Naive B cell (primary cell): Measurements from ENCODE around the gene NUDC. TPM values are rescaled to one million over a fixed set of nuclear protein-coding genes. Genes with fewer than 3 reads are reported as not detected.
"Not testable (repeated sequence)": the region's sequence is repeated elsewhere in the genome, so short reads cannot be mapped to it uniquely, and the experiment has no call there.

Source experiments
- ATAC-seq, 2 donors: fragments of 150-1000 bp; cut with Tn5 transposase; 2 replicates each; pipeline ENCODE4 v1.10.0; 2021; ENCODE audit warnings: low read depth in 2 of 2, mild to moderate bottlenecking in 2 of 2, moderate library complexity in 2 of 2
- DNase-seq: peaks from one replicate; pipeline ENCODE4 v3.0.0; 2022
- H3K27ac Mint-ChIP-seq, 6 donors: one replicate each; pipeline ENCODE4 v1.8.0; 2020 to 2022; ENCODE audit warnings: mild to moderate bottlenecking in 6 of 6, mixed read lengths in 6 of 6, moderate library complexity in 5 of 6, inconsistent platforms in 2 of 6
- H3K27me3 Mint-ChIP-seq, 3 donors: one replicate each; pipeline ENCODE4 v1.8.0; 2021 to 2022; ENCODE audit warnings: mixed read lengths in 3 of 3, mild to moderate bottlenecking in 1 of 3
- H3K36me3 Mint-ChIP-seq, 2 donors: one replicate each; pipeline ENCODE4 v1.8.0; 2020 to 2022; ENCODE audit warnings: mixed read lengths in 2 of 2, inconsistent platforms in 1 of 2, mild to moderate bottlenecking in 1 of 2
- H3K4me1 Mint-ChIP-seq, 3 donors: one replicate each; pipeline ENCODE4 v1.8.0; 2020 to 2022; ENCODE audit warnings: mixed read lengths in 3 of 3, inconsistent platforms in 1 of 3, mild to moderate bottlenecking in 1 of 3, moderate library complexity in 1 of 3
- H3K4me3 Mint-ChIP-seq, 8 donors: one replicate each; pipeline ENCODE4 v1.8.0; 2020 to 2022; ENCODE audit warnings: mild to moderate bottlenecking in 8 of 8, mixed read lengths in 8 of 8, moderate library complexity in 8 of 8, inconsistent platforms in 2 of 8
- H3K9me3 Mint-ChIP-seq, 7 donors: one replicate each; pipeline ENCODE4 v1.8.0; 2020 to 2022; ENCODE audit warnings: mixed read lengths in 7 of 7, mild to moderate bottlenecking in 5 of 7, inconsistent platforms in 2 of 7, moderate library complexity in 1 of 7
- polyA plus RNA-seq, 6 donors: library from polyadenylated mRNA; unstranded; fragments of 300-500 nt; fragmentation: Illumina TruSeq; gene quantifications; one replicate each; pipeline ENCODE4 v1.2.3, GENCODE V29; 2021; ENCODE audit warnings: low read depth in 6 of 6

NUDC gene
- polyA plus RNA-seq, 6 donors from 2014 or later: 73.5 to 110 (median 86.7) TPM

DNA sequence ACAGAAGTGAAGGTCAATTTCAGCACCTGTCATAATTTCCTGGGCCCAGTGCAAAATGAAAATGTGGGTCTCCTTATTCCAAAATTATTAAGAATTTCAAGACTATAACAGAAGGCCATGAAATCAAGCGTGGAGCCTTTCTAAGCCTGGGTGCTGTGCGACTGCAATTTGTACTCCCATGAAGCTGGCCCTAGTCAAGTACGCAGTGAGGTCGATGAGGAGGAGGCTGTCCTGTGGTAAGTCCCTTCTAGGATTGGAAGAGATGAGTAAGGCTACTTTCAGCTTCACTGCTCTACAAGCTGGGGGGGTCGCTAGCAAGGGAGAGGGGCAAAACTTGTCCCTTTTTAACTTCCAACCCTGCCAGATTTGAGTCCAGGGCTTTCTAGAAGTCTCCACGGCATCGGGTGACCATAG is 410 bp upstream of the NUDC start:
- DNase-seq: no peak
- peak overlapping the region; percentile 90 to 99 (median 98) for H3K27ac Mint-ChIP-seq
- no peaks in the 10 kb centered on the region for H3K36me3 Mint-ChIP-seq
- peak; percentile 46 to 47 for ATAC-seq
- peak overlapping the region; percentile 82 to 99 (median 96) for H3K4me3 Mint-ChIP-seq
- peaks cover 25 to 38% (median 25%) of the 10 kb centered on the region in 3 donors for H3K4me1 Mint-ChIP-seq
- H3K9me3 Mint-ChIP-seq: no peaks in the 10 kb centered on the region
- H3K27me3 Mint-ChIP-seq: no peaks in the 10 kb centered on the region

GRCh38 chr1:26922431-26922729 is 837 bp downstream of the NUDC start:
- Mint-ChIP-seq H3K4me3 (peak overlapping the region; percentile 82 to 99 (median 96)), H3K4me1 (peaks cover 30 to 41% (median 31%) of the 10 kb centered on the region in 3 donors), H3K27ac (peak overlapping the region in 5 of 6 donors; percentile 68 to 99 (median 85)), H3K27me3 (no peaks in the 10 kb centered on the region), H3K36me3 (peaks cover 0 to 7% of the 10 kb centered on the region in 2 donors), H3K9me3 (no peaks in the 10 kb centered on the region)
- DNase-seq (no peak), ATAC-seq (no peak)

- peak overlapping the region; percentile 82 to 99 (median 96) for H3K4me3 Mint-ChIP-seq
- DNase-seq (no peak), ATAC-seq (no peak)
- no peaks in the 10 kb centered on the region for H3K9me3 Mint-ChIP-seq
- peaks cover 1 to 7% of the 10 kb centered on the region in 2 donors for H3K36me3 Mint-ChIP-seq
- peaks cover 30 to 41% (median 31%) of the 10 kb centered on the region in 3 donors for H3K4me1 Mint-ChIP-seq
- peak overlapping the region in 5 of 6 donors; percentile 68 to 91 (median 76) for H3K27ac Mint-ChIP-seq
- H3K27me3 Mint-ChIP-seq: no peaks in the 10 kb centered on the region
Measured at GRCh38 chr1:26922901-26923300, 1.4 kb downstream of the NUDC start.

DNA sequence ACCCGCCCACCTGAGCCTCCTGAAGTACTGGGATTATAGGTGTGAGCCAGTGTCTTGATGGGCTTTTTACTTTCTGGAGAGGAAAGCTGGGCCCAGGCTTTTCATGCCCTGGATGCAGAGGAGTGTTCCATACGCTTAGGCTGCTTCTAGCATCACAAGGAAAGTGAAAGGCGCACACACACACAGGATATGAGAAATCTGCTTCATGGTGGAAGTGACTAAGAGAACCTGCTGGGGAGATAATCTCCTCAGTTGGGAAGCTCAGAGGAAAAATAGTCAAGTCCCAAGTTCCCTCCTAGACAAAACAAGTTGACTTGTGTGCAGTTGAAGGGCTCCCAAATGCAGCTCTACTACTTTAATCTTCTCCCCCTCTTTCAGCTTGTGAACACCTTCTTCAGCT is 2.2 kb downstream of the NUDC start:
- H3K4me1 Mint-ChIP-seq: peaks cover 30 to 41% (median 31%) of the 10 kb centered on the region in 3 donors
- no peaks in the 10 kb centered on the region for H3K9me3 Mint-ChIP-seq
- H3K4me3 Mint-ChIP-seq: peak overlapping the region in 6 of 8 donors; percentile 33 to 98 (median 94)
- peak overlapping the region in 2 of 6 donors; percentile 68 to 90 for H3K27ac Mint-ChIP-seq
- peaks cover 7 to 9% of the 10 kb centered on the region in 2 donors for H3K36me3 Mint-ChIP-seq
- no peak for ATAC-seq
- H3K27me3 Mint-ChIP-seq: no peaks in the 10 kb centered on the region
- DNase-seq: no peak

DNA sequence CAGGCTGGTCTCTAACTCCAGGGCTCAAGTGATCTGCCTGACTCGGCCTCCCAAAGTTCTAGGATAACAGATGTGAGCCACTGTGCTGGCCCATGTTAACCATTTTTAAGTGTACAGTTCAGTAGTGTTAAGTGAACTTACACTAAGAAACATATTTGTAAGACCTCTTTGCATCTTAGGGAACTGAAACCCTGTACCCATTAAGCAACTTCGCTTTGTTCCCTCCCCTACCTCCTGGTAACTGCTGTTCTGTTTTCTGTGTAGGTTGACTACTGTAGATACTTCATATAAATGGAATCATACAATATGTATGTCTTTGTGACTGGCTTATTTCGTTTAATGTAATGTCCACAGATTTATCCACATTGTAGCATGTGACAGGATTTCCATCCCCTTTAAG is 11.0 kb downstream of the NUDC start:
- DNase-seq: peak; percentile 37
- Mint-ChIP-seq H3K36me3 (peaks cover 0 to 15% of the 10 kb centered on the region in 2 donors), H3K27ac (peak overlapping the region in 5 of 6 donors; percentile 13 to 90 (median 54)), H3K27me3 (no peaks in the 10 kb centered on the region), H3K4me1 (peaks cover 10 to 19% (median 10%) of the 10 kb centered on the region in 3 donors), H3K9me3 (no peaks in the 10 kb centered on the region), H3K4me3 (peak overlapping the region in 4 of 8 donors; percentile 46 to 82 (median 66))
- peak; percentile 99 to 100 for ATAC-seq

GRCh38 chr1:26936823-26937222 is 15.3 kb downstream of the NUDC start:
- no peaks in the 10 kb centered on the region for H3K9me3 Mint-ChIP-seq
- no peak for DNase-seq
- no peaks in the 10 kb centered on the region for H3K27me3 Mint-ChIP-seq
- H3K4me1 Mint-ChIP-seq: peaks cover 10 to 21% (median 16%) of the 10 kb centered on the region in 3 donors
- ATAC-seq: no peak
- no peak overlapping the region for H3K27ac Mint-ChIP-seq
- no peak overlapping the region for H3K4me3 Mint-ChIP-seq
- peaks cover 0 to 4% of the 10 kb centered on the region in 2 donors for H3K36me3 Mint-ChIP-seq

DNA sequence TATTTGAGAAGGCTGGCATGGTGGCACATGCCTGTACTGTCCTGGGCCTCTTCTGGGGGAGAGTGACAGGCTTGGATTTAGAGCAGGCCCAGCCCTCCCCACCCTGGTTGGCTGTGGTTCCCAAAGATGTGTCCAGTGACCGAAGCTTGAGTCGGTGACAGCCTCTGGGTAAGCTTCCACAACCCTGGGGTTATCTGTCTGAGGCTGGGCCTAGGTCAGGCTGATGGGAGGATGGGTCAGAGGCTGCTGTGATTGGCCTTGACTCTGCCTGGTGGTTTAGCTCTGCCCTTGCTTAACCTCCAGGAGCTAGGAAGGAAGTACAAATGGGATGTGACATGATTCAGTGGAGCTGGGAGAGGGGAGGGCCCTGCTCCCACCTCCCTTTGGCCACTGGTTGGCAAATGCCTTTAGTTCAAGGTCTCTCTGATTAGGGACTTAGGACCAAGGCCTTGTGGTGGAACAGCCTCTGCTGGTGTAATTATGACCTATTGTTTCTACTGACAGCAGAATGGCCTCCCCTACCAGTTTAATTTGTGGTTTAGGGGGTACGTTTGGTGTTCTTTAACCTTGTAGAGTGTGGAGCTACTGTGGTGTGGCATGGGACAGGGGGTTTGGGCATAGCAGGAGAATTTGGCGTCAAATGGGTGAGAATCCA is 16.6 kb downstream of the NUDC start:
- H3K36me3 Mint-ChIP-seq: peaks cover 10 to 11% of the 10 kb centered on the region in 2 donors
- no peaks in the 10 kb centered on the region for H3K27me3 Mint-ChIP-seq
- H3K4me3 Mint-ChIP-seq: no peak overlapping the region
- H3K4me1 Mint-ChIP-seq: peaks cover 4 to 11% (median 9%) of the 10 kb centered on the region in 3 donors
- DNase-seq: no peak
- no peak overlapping the region for H3K27ac Mint-ChIP-seq
- ATAC-seq: no peak
- no peaks in the 10 kb centered on the region for H3K9me3 Mint-ChIP-seq

DNA sequence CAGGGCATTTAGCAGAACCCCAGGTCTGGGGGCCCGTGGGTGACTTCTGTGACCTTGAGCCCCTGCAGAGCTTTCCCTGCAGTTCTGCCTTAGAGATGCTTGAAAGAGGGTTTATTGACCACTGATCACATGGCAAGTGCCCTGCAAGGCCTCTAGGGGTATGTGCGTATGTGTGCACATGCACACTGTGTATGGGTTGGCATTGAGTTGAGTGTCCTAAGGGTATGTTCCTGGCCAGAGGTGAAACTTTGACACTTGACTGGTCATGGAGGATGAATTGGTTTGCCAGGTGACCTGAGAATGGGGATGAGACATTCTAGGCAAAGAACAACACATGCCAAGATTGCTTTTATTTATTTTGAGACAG is 17.1 kb downstream of the NUDC start:
- H3K27ac Mint-ChIP-seq: no peak overlapping the region
- H3K4me3 Mint-ChIP-seq: no peak overlapping the region
- H3K36me3 Mint-ChIP-seq: peaks cover 10 to 11% of the 10 kb centered on the region in 2 donors
- DNase-seq (no peak), ATAC-seq (no peak)
- peaks cover 4 to 9% (median 5%) of the 10 kb centered on the region in 3 donors for H3K4me1 Mint-ChIP-seq
- no peaks in the 10 kb centered on the region for H3K27me3 Mint-ChIP-seq
- no peaks in the 10 kb centered on the region for H3K9me3 Mint-ChIP-seq

- Mint-ChIP-seq H3K27me3 (no peaks in the 10 kb centered on the region), H3K9me3 (no peaks in the 10 kb centered on the region), H3K4me3 (no peak overlapping the region), H3K27ac (no peak overlapping the region), H3K4me1 (peaks cover 2 to 9% (median 4%) of the 10 kb centered on the region in 3 donors), H3K36me3 (peaks cover 6 to 25% of the 10 kb centered on the region in 2 donors)
- no peak for ATAC-seq
- no peak for DNase-seq
Measured at GRCh38 chr1:26941311-26941710, 19.8 kb downstream of the NUDC start.

- H3K4me3 Mint-ChIP-seq: no peak overlapping the region
- DNase-seq (no peak), ATAC-seq (no peak)
- H3K27me3 Mint-ChIP-seq: no peaks in the 10 kb centered on the region
- no peaks in the 10 kb centered on the region for H3K9me3 Mint-ChIP-seq
- peaks cover 6 to 25% of the 10 kb centered on the region in 2 donors for H3K36me3 Mint-ChIP-seq
- peaks cover 2 to 9% (median 4%) of the 10 kb centered on the region in 3 donors for H3K4me1 Mint-ChIP-seq
- peak overlapping the region in 2 of 6 donors; percentile 79 to 83 for H3K27ac Mint-ChIP-seq
Measured at GRCh38 chr1:26942656-26943055, 21.1 kb downstream of the NUDC start.

GRCh38 chr1:26945138-26945537 is 23.6 kb downstream of the NUDC start:
- Mint-ChIP-seq H3K36me3 (peaks cover 6 to 25% of the 10 kb centered on the region in 2 donors), H3K4me3 (no peak overlapping the region), H3K27ac (peak overlapping the region in 1 of 6 donors; percentile 41), H3K4me1 (peaks cover 0 to 7% (median 4%) of the 10 kb centered on the region in 3 donors), H3K27me3 (no peaks in the 10 kb centered on the region), H3K9me3 (no peaks in the 10 kb centered on the region)
- DNase-seq (no peak), ATAC-seq (no peak)

GRCh38 chr1:26945728-26946127 is 24.2 kb downstream of the NUDC start:
- no peak for ATAC-seq
- H3K4me3 Mint-ChIP-seq: no peak overlapping the region
- peaks cover 0 to 10% (median 4%) of the 10 kb centered on the region in 3 donors for H3K4me1 Mint-ChIP-seq
- no peak overlapping the region for H3K27ac Mint-ChIP-seq
- H3K9me3 Mint-ChIP-seq: no peaks in the 10 kb centered on the region
- no peaks in the 10 kb centered on the region for H3K27me3 Mint-ChIP-seq
- DNase-seq: no peak
- H3K36me3 Mint-ChIP-seq: peaks cover 6 to 25% of the 10 kb centered on the region in 2 donors

- no peak for ATAC-seq
- Mint-ChIP-seq H3K36me3 (peaks cover 6 to 25% of the 10 kb centered on the region in 2 donors), H3K4me1 (peaks cover 0 to 11% (median 4%) of the 10 kb centered on the region in 3 donors), H3K9me3 (no peaks in the 10 kb centered on the region), H3K27ac (peak overlapping the region in 1 of 6 donors; percentile 63), H3K4me3 (no peak overlapping the region), H3K27me3 (no peaks in the 10 kb centered on the region)
- no peak for DNase-seq
Measured at GRCh38 chr1:26946270-26946669, 24.7 kb downstream of the NUDC start.

DNA sequence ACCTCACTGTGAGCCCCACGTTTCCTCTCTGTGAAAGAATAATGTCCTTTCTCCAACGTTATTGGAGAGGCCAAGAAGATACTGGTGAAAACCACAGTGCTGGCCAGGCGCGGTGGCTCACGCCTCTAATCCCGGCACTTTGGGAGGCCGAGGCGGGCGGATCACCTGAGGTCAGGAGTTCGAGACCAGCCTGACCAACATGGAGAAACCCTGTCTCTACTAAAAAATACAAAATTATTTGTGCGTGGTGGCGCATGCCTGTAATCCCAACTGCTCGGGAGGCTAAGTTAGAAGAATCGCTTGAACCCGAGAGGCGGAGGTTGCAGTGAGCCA is 27.1 kb downstream of the NUDC start:
- not testable (repeated sequence) for H3K4me1 Mint-ChIP-seq, H3K4me3 Mint-ChIP-seq, ATAC-seq, DNase-seq, H3K27me3 Mint-ChIP-seq, H3K9me3 Mint-ChIP-seq
- peak overlapping the region in 1 of 6 donors; percentile 70 for H3K27ac Mint-ChIP-seq
- peaks cover 0 to 14% of the 10 kb centered on the region in 2 donors for H3K36me3 Mint-ChIP-seq
